ENCODE data around the gene HINFP.

- TF ChIP-seq EP300 (IDR thresholded peaks at IDR 0.05): no peak
- TF ChIP-seq POLR2A (IDR thresholded peaks at IDR 0.05): no peak
- no peak for TF ChIP-seq CTCF (IDR thresholded peaks at IDR 0.05)
Observed at GRCh38 chr11:119147604-119148333, 26.4 kb downstream of the HINFP start.
